Hepatocyte (in vitro differentiated cells): Measurements from ENCODE around the gene IMPACT.

ENCODE experiments used
- EZH2 ChIP-seq: fragments of 200-600 bp; sonication (generic); IDR thresholded peaks from 2 replicates; pipeline ENCODE4 v1.6.1; 2016; ENCODE audit warnings: antibody characterized with exemption, mild to moderate bottlenecking, borderline replicate concordance
- TF ChIP-seq, protein P1 (sequence below): fragments of 200-600 bp; sonication (generic); IDR thresholded peaks from 2 replicates; pipeline ENCODE4 v1.5.1; 2016; ENCODE audit warnings: antibody characterized with exemption, mild to moderate bottlenecking; ENCODE audit not compliant: poor library complexity

DNA sequence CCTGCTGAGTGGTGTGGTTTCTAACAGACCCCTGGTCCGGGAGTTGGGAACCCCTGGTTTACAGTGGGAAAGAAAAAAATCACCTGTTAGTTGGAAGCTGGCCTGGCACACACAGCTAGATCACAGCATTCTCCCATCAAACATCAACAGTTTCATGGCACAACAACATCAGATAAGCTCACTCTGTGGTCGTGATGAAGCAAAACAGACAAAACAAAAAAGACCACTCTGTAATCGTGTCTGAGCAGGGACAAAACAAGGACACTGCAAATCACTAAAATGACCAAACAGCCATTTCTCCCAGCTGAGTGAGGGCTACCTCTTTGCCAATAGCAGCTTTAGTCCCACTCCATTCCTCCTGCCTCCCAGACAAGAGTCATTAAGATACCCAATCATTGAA, 9.0 kb upstream of the IMPACT start:
- TF ChIP-seq, protein P1, sequence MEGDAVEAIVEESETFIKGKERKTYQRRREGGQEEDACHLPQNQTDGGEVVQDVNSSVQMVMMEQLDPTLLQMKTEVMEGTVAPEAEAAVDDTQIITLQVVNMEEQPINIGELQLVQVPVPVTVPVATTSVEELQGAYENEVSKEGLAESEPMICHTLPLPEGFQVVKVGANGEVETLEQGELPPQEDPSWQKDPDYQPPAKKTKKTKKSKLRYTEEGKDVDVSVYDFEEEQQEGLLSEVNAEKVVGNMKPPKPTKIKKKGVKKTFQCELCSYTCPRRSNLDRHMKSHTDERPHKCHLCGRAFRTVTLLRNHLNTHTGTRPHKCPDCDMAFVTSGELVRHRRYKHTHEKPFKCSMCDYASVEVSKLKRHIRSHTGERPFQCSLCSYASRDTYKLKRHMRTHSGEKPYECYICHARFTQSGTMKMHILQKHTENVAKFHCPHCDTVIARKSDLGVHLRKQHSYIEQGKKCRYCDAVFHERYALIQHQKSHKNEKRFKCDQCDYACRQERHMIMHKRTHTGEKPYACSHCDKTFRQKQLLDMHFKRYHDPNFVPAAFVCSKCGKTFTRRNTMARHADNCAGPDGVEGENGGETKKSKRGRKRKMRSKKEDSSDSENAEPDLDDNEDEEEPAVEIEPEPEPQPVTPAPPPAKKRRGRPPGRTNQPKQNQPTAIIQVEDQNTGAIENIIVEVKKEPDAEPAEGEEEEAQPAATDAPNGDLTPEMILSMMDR = no peak
- no peak for TF ChIP-seq EZH2
